K562 (cell line): ENCODE measurements around the gene COL28A1. TPM values are rescaled to one million over a fixed set of nuclear protein-coding genes. Genes with fewer than 3 reads are reported as not detected.

ENCODE experiments used
- CBFA2T3 ChIP-seq: fragments of 450-650 bp; IDR thresholded peaks from 2 replicates; pipeline ENCODE4 v1.6.1; 2017
- GATA2 ChIP-seq: sonication (generic); formaldehyde crosslinking; IDR thresholded peaks from 2 replicates; pipeline ENCODE4 v1.4.0; 2020; ENCODE audit warnings: mild to moderate bottlenecking, missing genetic modification reagents
- MECOM ChIP-seq: fragments of 250-450 bp; sonication (Bioruptor Pico); IDR thresholded peaks from 2 replicates; pipeline ENCODE4 v1.8.0; 2022; ENCODE audit warnings: inconsistent platforms
- MEIS2 ChIP-seq: fragments of 450-650 bp; IDR thresholded peaks from 2 replicates; pipeline ENCODE4 v1.6.1; 2014; ENCODE audit warnings: mild to moderate bottlenecking; ENCODE audit not compliant: partially characterized antibody
- POLR2G ChIP-seq: fragments of 200-400 bp; formaldehyde crosslinking; IDR thresholded peaks from 2 replicates; pipeline ENCODE4 v1.6.1; 2017; ENCODE audit warnings: low read depth, mild to moderate bottlenecking, antibody characterized with exemption, low read length, moderate library complexity
- TAL1 ChIP-seq: fragments of 450-650 bp; IDR thresholded peaks from 2 replicates; pipeline ENCODE4 v1.6.1; 2016; ENCODE audit warnings: mild to moderate bottlenecking
- polyA plus RNA-seq, 8 experiments: library from polyadenylated mRNA; depleted of rRNA in 4 of 8; stranded (reverse) in 5 of 8; unstranded in 3 of 8; fragments of >200 nt; fragmentation: Nextera tagmentation in 2 of 8; fragmentation: Illumina TruSeq in 1 of 8; extraction: Ambion mirVana in 2 of 8; extraction: Trizol in 1 of 8; gene quantifications; 2 replicates each; pipeline versions ENCODE4 v1.2.1 to v1.2.3, GENCODE V29; 2011 to 2014; ENCODE audit warnings: inconsistent platforms in 1 of 8, missing spikeins in 1 of 8
- total RNA-seq, 7 experiments: library from RNA; depleted of rRNA in 6 of 7; stranded (reverse); fragments of >200 nt in 6 of 7; fragmentation: Illumina TruSeq in 2 of 7; extraction: Trizol in 2 of 7; gene quantifications; 2 replicates each; pipeline versions ENCODE4 v1.2.1 to v1.2.3, GENCODE V29; 2011 to 2021; ENCODE audit warnings: low replicate concordance in 1 of 7
- TF ChIP-seq, protein P1 (sequence below), 2 experiments: fragments of 450-650 bp; conservative IDR thresholded peaks; 2 replicates each; pipeline ENCODE4 v1.6.1; 2017; ENCODE audit warnings: mild to moderate bottlenecking in 2 of 2, moderate library complexity in 2 of 2
- TF ChIP-seq, protein P2 (sequence below), 2 experiments: fragments of 450-650 bp; formaldehyde crosslinking in 1 of 2; IDR thresholded peaks; 2 replicates each; pipeline versions ENCODE4 v1.4.0 to v1.6.1; 2014 to 2020; ENCODE audit warnings: mild to moderate bottlenecking in 2 of 2, borderline replicate concordance in 1 of 2, low read depth in 1 of 2
- TF ChIP-seq, protein P3 (sequence below): fragments of 450-650 bp; formaldehyde crosslinking; IDR thresholded peaks from 2 replicates; pipeline ENCODE4 v1.4.0; 2022; ENCODE audit warnings: mild to moderate bottlenecking, moderate library complexity
- TF ChIP-seq, protein P4 (sequence below): IDR thresholded peaks from 2 replicates; pipeline ENCODE4 v1.6.1; 2011; ENCODE audit warnings: borderline replicate concordance, low read depth, mild to moderate bottlenecking, moderate library complexity, low read length; ENCODE audit not compliant: insufficient read depth, poor library complexity, severe bottlenecking
- TF ChIP-seq, protein P5 (sequence below), 2 experiments: IDR thresholded peaks in 1 of 2; conservative IDR thresholded peaks in 1 of 2; 2 replicates each; pipeline ENCODE4 v1.6.1; 2016; ENCODE audit warnings: low read depth in 2 of 2, mild to moderate bottlenecking in 1 of 2, missing compliant biosample characterization in 1 of 2, missing genetic modification characterization in 1 of 2, moderate library complexity in 1 of 2

The COL28A1 gene
- total and polyA plus RNA-seq, 9 of the 15 experiments (the other 6 are each of a cell fraction or from before 2014, with no cell fraction given): 0.03 to 0.13 (median 0.05) TPM; not detected in 3

DNA sequence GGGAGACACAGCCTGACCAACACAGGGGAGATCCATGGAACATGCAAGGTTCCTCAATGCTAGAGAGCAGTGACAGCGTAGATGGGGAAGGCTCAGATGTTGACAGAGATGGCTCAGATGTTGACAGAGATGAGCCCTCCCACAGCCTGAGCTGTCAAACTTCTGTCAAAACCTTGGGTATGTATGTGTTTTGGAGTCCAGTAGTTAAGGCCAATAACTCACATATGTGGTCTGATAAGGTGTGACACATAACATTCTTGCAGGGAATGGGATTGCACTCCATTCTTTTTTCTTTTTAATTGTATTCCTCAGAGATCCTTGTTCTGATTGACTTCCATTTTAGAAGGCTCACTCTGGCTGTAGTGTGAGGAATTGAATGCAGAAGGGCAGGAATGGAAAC is 217.1 kb downstream of the COL28A1 start (continued):
- TF ChIP-seq, protein P1, sequence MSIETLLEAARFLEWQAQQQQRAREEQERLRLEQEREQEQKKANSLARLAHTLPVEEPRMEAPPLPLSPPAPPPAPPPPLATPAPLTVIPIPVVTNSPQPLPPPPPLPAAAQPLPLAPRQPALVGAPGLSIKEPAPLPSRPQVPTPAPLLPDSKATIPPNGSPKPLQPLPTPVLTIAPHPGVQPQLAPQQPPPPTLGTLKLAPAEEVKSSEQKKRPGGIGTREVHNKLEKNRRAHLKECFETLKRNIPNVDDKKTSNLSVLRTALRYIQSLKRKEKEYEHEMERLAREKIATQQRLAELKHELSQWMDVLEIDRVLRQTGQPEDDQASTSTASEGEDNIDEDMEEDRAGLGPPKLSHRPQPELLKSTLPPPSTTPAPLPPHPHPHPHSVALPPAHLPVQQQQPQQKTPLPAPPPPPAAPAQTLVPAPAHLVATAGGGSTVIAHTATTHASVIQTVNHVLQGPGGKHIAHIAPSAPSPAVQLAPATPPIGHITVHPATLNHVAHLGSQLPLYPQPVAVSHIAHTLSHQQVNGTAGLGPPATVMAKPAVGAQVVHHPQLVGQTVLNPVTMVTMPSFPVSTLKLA (conservative IDR thresholded peaks at IDR 0.05): peak in 1 of 2 experiments; percentile 48; a peak in 2 of 4 replicates
- TF ChIP-seq, protein P2, sequence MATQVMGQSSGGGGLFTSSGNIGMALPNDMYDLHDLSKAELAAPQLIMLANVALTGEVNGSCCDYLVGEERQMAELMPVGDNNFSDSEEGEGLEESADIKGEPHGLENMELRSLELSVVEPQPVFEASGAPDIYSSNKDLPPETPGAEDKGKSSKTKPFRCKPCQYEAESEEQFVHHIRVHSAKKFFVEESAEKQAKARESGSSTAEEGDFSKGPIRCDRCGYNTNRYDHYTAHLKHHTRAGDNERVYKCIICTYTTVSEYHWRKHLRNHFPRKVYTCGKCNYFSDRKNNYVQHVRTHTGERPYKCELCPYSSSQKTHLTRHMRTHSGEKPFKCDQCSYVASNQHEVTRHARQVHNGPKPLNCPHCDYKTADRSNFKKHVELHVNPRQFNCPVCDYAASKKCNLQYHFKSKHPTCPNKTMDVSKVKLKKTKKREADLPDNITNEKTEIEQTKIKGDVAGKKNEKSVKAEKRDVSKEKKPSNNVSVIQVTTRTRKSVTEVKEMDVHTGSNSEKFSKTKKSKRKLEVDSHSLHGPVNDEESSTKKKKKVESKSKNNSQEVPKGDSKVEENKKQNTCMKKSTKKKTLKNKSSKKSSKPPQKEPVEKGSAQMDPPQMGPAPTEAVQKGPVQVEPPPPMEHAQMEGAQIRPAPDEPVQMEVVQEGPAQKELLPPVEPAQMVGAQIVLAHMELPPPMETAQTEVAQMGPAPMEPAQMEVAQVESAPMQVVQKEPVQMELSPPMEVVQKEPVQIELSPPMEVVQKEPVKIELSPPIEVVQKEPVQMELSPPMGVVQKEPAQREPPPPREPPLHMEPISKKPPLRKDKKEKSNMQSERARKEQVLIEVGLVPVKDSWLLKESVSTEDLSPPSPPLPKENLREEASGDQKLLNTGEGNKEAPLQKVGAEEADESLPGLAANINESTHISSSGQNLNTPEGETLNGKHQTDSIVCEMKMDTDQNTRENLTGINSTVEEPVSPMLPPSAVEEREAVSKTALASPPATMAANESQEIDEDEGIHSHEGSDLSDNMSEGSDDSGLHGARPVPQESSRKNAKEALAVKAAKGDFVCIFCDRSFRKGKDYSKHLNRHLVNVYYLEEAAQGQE (IDR thresholded peaks at IDR 0.05; ENCODE audit: borderline replicate concordance): no peak
- TF ChIP-seq, protein P2 (CRISPR knock-in tag; IDR thresholded peaks at IDR 0.05; ENCODE audit: low read depth): no peak
- TF ChIP-seq, protein P3, sequence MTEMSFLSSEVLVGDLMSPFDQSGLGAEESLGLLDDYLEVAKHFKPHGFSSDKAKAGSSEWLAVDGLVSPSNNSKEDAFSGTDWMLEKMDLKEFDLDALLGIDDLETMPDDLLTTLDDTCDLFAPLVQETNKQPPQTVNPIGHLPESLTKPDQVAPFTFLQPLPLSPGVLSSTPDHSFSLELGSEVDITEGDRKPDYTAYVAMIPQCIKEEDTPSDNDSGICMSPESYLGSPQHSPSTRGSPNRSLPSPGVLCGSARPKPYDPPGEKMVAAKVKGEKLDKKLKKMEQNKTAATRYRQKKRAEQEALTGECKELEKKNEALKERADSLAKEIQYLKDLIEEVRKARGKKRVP (CRISPR knock-in tag): no peak
- peak; percentile 82 for TF ChIP-seq CBFA2T3
- TF ChIP-seq, protein P4, sequence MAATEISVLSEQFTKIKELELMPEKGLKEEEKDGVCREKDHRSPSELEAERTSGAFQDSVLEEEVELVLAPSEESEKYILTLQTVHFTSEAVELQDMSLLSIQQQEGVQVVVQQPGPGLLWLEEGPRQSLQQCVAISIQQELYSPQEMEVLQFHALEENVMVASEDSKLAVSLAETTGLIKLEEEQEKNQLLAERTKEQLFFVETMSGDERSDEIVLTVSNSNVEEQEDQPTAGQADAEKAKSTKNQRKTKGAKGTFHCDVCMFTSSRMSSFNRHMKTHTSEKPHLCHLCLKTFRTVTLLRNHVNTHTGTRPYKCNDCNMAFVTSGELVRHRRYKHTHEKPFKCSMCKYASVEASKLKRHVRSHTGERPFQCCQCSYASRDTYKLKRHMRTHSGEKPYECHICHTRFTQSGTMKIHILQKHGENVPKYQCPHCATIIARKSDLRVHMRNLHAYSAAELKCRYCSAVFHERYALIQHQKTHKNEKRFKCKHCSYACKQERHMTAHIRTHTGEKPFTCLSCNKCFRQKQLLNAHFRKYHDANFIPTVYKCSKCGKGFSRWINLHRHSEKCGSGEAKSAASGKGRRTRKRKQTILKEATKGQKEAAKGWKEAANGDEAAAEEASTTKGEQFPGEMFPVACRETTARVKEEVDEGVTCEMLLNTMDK: no peak
- TF ChIP-seq MECOM (CRISPR knock-in tag): peak; percentile 92
- TF ChIP-seq POLR2G: no peak
- TF ChIP-seq MEIS2: peak; percentile 91
- TF ChIP-seq GATA2 (CRISPR knock-in tag): peak; percentile 63; the same call in 1 of the 2 replicates
- TF ChIP-seq, protein P5, sequence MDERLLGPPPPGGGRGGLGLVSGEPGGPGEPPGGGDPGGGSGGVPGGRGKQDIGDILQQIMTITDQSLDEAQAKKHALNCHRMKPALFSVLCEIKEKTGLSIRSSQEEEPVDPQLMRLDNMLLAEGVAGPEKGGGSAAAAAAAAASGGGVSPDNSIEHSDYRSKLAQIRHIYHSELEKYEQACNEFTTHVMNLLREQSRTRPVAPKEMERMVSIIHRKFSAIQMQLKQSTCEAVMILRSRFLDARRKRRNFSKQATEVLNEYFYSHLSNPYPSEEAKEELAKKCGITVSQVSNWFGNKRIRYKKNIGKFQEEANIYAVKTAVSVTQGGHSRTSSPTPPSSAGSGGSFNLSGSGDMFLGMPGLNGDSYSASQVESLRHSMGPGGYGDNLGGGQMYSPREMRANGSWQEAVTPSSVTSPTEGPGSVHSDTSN (CRISPR knock-in tag; IDR thresholded peaks at IDR 0.05; ENCODE audit: low read depth): no peak
- TF ChIP-seq, protein P5 (tag; conservative IDR thresholded peaks at IDR 0.05; ENCODE audit: low read depth): peak; percentile 83
- TF ChIP-seq TAL1: peak; percentile 43; the same call in 1 of the 2 replicates
